ENCODE measurements around the gene PRCP.

The PRCP gene

DNA sequence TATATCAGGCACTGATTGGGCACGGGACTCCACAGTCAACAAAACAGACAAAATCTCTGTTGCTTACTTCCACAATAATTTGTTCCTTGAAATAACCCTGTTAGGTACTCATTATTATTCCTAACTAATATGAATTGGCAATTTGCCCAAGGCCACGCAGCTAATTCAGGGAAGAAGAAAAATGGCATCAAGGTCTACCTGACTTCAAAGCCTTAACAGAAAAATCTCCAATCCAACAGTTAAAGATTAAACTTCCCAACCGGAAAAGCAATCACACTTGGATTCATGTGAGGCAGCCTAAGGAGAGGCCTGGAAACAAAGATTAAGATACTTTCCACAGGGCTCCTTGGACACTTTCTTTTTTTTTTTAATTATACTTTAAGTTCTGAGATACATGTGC lies 68.9 kb downstream of the PRCP start:
- DNase-seq (ENCODE audit: low read depth in 2 of 3, low spot score in 2 of 3) = no peak

DNA sequence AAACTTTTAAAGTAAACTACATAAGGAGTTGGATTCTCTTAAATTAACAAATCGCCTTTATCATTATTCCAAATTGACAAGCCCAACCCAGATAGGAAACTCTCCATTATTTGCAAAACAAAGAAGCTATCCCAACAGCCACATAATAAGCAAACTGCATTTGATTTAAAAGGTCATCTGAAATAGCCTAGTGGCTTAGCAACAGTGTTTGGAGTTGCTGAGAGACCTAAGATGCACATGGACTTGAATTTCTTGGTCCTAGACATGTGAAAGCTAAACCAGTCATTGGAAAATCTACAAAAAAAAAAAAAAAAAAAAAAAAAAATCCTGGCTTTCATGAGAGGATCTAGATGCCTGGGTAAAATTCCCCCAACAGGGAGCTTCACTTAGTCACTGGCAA lies 69.5 kb downstream of the PRCP start:
- no peak for DNase-seq (ENCODE audit: low read depth in 2 of 3, low spot score in 2 of 3)

DNA sequence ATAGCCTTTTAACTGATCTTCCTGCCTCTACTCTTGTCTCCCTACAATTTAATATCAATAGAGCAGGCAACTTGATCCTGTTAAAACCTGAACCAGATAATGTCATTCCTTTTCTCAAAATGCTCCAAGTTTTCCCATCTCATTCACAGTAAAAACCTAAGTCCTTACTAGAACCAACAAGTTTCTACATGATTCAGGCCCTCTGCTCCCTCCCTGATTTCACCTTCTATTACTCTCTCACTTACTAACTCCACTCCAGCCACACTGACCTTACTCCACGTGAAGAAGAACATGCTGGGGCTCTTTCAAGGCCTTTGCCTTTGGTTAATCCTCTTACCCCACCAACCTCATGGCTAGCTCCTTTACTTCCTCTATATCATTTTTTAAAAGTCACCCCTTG lies 71.1 kb downstream of the PRCP start:
- DNase-seq (ENCODE audit: low read depth in 2 of 3, low spot score in 2 of 3) = no peak

DNA sequence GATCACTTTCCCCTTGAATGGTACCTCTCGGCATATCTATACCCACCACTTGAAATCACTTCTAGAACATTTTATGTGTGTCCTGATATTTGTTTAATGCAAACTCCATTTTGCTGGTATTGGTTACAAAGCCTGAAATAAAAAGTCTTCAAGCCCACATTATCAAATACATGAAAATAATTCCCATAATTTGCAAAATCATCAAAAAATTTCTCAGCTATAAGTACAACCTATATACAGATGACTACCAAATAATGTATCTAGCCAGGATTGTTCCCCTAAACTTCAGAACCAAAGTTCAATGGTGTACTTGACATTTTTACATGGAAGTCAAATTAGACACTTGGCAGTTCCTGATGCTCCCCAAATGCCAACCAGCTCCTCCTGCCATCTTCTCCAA lies 71.8 kb downstream of the PRCP start:
- no peak for DNase-seq (ENCODE audit: low read depth in 2 of 3, low spot score in 2 of 3)

DNA sequence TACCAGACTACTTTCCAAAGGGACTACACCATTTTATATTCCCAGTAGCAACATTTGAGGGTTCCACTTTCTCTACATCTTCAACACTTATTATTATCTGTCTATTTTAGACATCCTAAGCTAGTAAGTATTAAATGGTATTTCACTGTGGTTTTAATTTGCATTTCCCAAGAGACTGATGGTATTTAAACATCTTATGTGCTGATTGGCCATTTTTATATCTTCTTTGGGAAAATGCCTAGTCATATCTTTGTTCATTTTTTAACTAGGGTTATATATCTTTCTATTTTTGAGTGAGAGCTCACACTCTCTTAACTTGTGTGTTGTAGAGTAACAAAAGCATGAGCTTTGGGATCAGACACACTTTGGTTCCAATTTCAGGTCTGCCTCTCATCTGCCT lies 73.7 kb downstream of the PRCP start:
- DNase-seq (ENCODE audit: low read depth in 2 of 3, low spot score in 2 of 3) = no peak

DNA sequence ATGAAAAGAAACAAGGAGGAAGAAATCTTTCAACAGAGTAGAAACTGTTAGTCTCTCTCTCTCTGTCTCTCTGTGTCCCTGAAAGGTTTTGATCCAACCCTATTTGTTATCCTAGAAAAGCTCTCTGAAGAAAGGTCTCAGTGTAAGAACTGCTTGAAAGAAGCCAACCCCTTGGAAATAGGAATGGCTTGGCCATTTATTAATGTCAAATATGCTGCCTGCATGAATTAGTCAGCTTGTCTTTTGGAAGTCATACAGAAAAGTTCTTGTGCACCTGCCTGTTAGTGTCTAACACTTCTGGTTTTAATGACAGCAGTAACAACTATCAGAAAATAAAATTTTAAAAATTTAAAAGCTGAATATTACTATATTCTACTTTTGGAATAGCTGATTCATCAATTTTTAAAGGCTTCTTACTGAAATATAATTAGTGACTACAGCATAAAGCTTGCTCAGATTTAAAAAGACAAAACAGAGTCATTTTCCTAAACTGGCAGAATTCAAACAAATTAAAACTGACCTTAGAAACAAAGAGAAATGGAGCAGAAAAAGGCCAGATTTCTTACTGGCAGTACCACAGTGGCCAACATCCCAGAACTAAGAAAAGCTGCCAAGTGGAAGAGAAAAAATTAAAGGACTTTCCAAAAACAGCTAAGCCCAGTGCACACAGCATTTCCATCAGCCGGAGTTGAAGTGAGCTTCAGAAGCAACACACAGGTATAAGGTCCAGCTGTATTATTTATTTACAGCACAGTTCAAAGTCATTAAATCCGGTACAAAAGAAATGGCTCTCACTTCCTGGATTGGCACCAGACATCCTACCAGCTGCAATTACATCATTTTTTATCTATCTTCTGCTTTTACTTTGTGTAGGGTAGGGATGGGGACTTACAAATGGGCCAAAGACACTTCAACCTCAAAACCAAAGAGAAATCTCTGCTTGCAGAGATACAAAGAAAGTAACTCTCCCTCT lies 76.3 kb downstream of the PRCP start:
- DNase-seq (ENCODE audit: low read depth in 2 of 3, low spot score in 2 of 3) = no peak

DNA sequence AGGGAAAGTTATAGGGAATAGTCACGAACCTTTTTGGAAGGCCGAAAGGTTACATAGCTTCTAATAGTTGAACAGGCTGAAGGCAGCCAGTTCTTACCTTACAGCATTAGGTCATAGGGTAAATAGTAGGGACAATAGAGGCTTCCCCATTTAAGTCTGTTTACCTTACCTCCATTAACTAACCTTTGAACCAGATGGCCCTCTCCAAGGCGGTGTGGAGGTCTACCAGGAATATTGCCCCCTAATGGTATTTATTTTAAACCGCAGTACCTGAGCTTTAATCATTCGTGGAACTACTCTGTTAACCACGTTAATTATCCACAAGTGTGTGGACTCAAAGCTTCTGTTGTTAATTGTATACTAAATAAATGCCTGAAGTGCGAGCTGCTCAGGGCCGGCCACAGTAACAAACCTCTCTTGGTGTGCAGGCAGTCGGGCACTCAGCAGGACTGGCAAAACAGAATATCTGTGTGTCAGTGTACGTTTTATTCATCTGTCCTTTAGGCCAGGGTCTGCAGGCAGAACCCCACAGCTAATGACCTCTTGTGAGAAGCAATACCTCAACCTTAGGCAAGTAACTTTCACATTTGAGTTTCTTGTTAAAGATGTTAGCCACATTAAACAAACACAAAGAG lies 81.7 kb downstream of the PRCP start:
- no peak for DNase-seq (ENCODE audit: low read depth in 2 of 3, low spot score in 2 of 3)

DNA sequence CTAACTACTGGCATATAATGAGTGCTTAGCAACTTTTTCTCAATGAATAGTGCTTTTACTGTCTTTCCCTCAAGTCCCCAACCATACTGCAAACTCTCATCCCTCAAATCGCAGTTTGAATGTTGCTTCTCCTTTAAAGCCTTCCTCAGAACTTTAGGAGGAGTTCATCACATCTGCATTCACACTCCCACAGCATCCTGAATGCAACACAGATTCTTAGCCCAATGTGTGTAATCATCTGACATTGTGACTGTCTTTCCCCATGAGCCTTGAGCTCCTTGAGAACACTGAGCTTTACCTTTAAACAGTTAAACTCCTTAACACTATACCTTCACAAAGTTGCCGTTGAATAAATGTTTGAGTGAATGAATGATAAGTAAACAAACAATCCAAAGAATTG lies 84.8 kb downstream of the PRCP start:
- DNase-seq (ENCODE audit: low read depth in 2 of 3, low spot score in 2 of 3) = no peak

DNA sequence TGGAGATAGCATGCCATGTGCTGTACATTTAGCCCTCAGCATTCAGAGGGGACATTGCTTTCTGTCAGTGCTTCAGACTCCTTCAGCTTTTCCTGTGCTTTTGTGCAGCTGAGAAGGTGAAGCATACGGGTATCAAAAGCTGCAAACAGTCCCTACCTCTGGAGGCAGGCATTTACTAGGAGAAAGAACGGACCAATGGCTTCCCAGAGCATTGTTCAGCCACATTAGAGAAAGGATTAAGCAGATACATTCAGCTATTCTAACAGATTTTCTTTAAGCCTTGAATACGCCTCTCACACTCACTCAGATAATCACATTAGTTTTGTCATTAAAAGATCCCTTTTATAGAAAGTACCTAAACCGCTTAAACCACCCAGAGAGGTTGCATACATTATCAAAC lies 85.9 kb downstream of the PRCP start:
- DNase-seq (ENCODE audit: low read depth in 2 of 3, low spot score in 2 of 3) = no peak

DNA sequence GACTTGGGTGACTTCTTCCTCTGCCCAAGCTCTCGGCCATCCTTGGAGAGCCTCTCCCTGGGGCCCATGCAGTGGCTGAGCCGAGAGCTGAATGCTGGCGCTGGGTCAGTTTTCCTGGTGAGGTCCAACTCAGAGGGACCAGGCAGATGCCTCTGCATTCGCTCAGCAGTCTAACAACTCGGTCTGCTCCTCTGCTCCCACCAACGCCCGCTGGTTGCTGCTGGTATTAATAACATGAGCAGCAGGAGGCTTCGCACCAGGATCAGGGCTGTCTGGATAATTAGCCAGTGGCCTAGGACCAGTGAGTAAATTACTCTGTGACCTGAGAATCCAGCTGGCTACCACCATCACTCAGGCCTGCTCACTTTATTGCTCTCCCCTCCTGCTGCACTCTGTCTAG lies 88.9 kb downstream of the PRCP start:
- DNase-seq (ENCODE audit: low read depth in 2 of 3, low spot score in 2 of 3) = no peak

DNA sequence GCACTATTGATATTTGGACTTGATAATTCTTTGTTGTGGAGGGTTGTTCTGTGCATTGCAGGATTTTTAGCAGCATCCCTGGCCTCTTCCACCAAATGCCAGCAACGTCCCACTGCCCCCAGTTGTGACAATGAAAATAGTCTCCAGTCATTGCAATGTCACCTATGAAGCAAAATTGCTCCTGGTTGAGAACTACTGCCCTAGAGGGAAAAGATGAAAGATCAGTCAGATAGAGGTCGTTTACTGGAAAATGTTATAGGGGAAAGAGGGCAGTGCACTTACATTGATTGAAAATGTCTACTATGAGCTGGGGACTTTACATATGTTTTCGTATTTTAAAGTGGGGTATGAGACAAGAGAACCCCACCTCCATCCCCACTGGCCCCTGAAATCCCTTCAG lies 89.5 kb downstream of the PRCP start:
- no peak for DNase-seq (ENCODE audit: low read depth in 2 of 3, low spot score in 2 of 3)

DNA sequence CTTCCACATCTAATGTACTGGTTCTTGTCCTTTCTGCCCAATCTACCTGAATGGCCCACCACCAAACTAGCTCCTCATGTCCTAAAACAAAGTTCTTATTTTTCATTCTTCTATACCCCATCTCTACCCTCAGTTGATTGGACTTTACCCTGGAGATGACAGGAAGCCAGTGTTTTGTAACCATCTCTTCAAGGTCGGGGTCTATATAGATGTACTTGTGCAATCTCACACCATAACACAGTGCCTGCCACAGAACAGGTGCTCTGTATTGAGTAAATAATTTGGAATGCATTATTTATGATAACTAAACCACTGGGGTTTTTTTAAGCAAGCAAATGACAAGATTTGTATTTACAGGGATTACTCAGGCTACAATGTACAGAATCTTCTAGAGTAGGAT lies 89.9 kb downstream of the PRCP start:
- no peak for DNase-seq (ENCODE audit: low read depth in 2 of 3, low spot score in 2 of 3)

DNA sequence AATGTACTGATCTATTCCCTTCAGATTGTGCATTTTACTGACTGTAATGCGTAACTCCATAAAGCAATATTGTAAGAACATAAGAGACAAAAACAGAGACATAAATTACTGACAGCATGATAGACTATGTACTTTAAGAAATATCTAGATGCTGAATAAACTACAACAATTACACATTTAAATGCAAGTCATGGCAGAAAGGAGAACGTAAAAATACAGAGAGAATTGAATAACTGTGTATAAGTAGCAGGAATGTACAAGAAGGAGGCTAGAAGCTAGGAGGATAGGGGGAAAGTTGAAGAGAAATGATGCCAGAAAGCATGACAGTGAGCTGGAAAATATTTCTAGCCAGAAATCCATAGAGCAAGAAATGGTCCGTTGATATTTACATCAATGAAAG lies 92.6 kb downstream of the PRCP start:
- no peak for DNase-seq (ENCODE audit: low read depth in 2 of 3, low spot score in 2 of 3)

DNA sequence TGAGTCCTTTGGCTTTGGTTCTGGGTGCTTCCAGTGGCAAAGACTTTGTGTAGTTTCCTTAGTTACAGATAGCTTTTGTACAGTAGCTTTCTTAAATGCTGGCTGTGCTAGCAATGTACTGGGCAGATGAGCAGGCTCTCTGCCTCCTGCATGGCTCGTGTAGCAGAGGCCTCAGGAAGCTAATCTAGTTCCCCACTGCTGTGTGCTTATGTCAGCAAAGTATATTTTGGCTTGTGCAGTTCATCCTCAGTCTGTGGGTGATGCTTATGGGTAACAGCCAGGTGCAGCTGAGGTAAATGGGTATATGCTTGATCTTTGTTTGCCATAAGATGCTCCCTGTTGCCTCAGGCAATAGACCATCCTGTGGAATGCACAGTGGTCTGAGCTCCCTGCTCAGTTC lies 97.5 kb downstream of the PRCP start:
- DNase-seq (ENCODE audit: low read depth in 2 of 3, low spot score in 2 of 3) = no peak

DNA sequence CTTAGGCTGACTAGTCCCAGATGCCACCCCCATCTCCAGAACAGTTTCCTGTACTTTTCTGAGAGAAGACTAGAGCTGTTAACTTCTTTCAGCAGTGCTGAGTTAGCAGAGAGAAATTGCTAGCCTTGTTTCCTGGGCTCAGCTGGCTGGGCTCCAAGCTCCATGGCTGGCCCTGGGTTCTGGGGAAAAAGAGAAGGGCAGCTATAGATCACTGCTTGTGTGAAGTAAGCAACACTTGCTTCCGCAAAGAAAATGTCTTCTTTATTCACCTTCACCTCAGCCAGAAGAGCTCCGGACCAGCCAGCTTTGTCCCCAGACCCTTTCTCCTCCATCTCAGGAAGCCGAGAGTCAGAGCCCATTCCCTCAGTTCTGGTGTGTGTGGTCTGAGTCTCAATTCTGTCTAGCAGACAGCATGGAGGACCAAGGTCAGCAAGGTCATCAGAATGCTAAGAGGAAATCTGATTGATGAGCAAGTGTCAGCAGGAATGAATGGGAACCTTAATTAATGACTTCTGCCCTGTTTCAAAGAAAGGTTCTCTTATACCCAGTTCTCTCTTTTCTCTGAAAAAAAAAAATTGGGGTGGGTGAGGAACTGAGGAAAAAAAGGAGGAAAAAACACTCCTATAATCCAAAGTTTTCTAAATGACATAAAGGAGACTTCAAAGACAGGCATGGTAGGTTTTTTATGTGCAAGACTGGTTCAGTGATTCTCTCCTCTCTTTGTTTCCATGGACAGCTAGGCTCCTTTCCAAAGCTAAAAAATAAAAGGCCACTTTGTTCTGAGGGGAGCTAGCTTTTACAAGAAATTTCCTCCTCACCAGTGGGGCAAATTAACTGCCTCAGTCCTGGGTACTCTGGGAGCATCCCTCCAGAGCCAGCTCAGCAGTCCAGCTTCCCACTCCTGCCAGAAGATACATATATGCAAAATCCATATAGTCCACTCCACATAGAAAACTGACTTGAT lies 103.0 kb downstream of the PRCP start:
- no peak for DNase-seq (ENCODE audit: low read depth in 2 of 3, low spot score in 2 of 3)

DNA sequence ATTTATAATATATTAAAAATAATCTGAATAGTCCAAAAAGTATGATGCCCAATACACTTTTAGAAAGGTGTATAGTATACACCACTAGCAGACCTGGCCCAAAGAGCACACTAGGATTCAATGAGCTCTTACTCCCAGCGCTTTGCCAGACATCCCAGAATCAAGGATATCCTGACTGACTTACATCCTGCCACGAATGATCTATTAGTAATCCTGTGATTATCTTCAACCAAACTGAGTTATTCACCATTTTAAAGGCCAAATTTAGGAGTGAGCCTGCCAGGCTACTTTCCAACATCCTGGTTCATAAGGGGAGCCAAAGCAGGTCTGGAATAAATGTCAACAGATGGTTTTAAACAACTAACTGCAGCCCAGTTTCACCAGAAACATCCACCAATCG lies 105.7 kb downstream of the PRCP start:
- no peak for DNase-seq (ENCODE audit: low read depth in 2 of 3, low spot score in 2 of 3)

DNA sequence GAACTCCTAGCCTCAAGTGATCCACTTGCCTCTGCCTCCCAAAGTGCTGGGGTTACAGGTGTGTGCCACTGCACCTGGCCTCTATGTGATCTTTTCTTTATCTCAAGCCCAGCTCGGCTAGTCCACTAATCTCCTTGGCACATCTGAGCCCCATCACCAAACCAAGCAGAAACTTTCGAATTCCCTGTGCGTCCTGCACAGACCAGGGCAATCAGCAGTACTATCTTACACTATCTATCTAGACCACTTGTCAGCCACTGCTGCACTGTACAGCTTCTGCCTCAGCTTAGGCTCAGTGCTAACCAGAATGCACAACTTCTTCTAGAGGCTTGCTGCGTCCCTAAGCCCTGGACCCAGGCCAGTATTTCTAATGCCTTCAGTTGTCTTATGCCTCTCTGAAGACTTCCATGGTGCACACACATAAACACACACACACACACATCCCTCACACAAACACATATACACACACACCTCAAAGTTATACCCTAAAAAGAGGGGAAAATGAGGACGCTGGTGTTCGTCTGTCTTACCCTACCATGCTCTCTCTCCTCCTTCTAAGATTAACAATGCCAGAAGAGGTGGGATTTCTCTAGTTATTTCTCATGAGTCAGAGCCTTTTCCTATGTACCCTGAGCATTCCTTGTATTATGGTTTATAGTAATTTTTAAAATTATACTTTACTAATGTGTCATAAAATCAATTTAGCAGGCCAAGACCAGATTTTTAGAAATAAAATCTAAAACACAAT lies 107.2 kb downstream of the PRCP start:
- DNase-seq (ENCODE audit: low read depth in 2 of 3, low spot score in 2 of 3) = no peak

DNA sequence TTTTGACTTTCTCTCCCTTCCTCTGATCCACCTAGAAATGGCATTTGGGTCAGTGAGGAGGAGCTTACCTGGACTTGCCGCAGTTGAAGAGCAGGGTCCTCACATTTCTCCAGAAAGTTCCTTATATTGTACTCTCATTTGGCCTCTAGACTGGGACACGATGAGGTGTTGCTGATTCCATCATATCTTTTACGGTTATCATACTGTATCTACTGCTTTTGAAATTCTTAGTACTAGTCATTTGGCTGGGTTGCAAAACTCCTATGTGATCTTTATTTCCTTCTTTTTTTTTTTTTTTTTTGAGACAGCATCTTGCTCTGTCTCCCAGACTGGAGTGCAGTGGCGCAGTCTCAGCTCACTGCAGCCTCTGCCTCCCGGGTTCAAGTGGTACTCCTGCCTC lies 107.9 kb downstream of the PRCP start:
- no peak for DNase-seq (ENCODE audit: low read depth in 2 of 3, low spot score in 2 of 3)

DNA sequence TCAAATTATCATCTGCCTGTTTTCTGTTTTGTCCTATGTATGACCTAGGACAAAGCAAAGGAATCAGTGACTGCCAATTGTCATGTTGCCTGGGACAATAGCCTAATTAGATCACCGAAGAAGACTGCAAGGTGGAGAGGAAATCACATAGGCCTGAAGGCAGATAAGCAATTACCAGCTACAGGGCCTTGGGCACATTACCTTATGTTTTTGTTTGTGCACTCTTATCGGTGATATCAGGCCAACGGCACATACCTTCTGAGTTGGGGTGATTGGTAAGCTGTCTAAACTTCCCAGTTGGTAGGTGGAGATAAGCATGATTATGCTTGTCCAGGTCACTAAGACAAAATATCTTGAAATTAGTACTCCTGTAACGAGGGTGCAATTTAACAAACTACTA lies 108.5 kb downstream of the PRCP start:
- no peak for DNase-seq (ENCODE audit: low read depth in 2 of 3, low spot score in 2 of 3)

DNA sequence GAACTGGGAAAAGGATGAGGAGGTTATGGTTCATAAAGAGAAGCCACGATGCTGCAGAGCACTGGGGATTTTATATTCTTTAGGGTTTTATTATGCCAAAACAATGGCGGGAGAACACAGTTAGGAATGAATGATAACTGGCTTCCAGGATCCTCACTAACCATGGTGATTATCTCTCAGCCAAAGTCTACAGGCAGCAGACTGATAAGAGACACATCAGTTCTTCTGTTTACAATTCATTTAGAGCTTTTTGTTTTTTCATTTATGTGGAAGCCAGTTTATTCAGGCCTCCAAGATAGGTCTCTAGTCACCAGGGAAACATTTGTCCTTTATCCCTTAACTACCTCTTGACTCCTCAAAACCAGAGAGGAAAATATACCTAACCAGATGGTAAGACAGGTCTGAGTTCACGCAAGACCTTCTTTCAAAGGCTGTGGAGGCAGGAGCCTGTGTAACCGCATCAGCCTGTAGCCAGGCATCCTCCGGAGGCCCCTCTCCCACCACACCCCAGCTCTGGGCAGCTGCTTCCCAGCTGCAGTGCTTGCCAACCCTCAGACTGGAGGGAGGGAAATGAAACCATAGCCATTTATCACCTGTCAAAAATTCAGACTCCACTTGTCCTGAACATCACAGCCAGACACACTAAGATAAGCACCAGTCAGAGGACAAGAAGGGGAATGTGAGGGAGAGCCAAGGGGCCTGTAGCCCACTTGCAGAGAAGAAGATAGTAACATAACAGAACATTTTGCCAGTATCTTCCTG lies 109.3 kb downstream of the PRCP start:
- DNase-seq (ENCODE audit: low read depth in 2 of 3, low spot score in 2 of 3) = no peak
